ENCODE measurements around the gene MEDAG.

MEDAG gene

DNA sequence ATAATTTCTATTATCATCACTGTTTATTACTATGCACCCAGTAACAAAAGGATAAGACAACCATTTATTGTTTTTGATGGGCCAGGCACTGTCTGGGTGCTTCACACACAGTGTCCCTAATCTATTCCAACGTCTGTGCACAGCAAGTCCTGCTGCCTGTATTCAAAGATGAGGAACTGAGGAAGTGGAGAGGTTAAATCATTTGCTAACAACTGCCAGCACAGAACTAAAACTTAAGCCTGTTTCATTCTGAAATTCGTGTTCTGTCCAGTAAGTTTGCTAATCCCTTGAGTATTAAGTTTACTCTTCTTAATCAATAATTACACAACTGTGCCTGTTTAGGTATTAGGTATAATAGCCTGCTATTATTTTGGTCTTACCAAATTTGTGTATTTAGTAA is 68.3 kb downstream of the MEDAG start:
- TF ChIP-seq, protein P1, sequence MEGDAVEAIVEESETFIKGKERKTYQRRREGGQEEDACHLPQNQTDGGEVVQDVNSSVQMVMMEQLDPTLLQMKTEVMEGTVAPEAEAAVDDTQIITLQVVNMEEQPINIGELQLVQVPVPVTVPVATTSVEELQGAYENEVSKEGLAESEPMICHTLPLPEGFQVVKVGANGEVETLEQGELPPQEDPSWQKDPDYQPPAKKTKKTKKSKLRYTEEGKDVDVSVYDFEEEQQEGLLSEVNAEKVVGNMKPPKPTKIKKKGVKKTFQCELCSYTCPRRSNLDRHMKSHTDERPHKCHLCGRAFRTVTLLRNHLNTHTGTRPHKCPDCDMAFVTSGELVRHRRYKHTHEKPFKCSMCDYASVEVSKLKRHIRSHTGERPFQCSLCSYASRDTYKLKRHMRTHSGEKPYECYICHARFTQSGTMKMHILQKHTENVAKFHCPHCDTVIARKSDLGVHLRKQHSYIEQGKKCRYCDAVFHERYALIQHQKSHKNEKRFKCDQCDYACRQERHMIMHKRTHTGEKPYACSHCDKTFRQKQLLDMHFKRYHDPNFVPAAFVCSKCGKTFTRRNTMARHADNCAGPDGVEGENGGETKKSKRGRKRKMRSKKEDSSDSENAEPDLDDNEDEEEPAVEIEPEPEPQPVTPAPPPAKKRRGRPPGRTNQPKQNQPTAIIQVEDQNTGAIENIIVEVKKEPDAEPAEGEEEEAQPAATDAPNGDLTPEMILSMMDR (IDR thresholded peaks at IDR 0.05; ENCODE audit: low read depth, low read length) = no peak
- DNase-seq (ENCODE audit: extremely low read depth, low read depth) = no peak

Data from AG09319 (cell line).